Measurements from ENCODE around the gene PAX7. TPM values are rescaled to one million over a fixed set of nuclear protein-coding genes. Genes with fewer than 3 reads are reported as not detected.

Gene PAX7
- total and polyA plus RNA-seq, 9 donors, result not detected

DNA sequence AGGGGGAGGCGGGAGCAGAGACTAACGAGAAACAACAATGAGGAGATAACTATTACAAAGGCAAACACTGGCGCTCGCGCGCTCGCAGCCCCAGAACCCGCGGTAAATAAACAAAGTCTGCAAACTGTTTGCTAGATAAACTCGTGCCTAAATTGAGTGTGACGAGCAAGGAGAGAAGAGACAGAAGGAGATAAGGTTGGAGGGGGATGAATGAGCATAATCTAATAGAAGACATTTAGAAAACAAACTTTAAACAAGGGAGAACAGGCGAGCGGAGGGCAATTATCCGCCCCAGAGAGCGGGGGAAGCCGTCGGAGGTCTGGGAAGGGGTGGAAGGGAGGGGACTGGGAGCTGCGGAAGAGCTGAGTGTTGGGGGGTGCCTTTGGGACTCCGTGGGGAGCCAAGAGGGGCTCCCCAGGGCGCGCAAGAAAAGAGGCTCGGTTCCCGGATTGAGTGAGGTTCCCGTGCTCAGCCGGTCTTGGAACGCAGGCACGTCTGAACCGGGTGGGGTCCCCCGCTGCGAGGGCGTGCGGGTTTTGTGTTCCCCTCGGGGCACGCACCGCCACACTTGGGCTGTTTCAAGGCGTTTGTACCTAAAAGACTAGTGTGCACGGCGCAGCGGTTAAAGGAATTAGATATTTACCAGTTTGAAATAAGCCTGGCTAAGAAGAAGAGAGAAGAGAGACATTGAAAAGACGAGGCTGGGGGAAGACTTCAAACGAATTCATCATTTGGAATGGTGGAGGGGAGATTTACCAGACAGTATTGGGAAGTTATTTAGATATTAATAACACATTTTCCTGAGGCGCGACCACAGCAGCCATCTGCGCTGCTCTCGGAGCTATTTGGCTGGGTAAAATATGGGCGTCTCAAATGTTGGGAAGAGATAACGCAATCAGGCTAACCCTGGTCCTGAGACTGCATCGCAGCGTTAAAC, 10.6 kb downstream of the PAX7 start:
- Histone ChIP-seq H3K4me3 (no peak overlapping the region), H3K27ac (no peak overlapping the region), H3K27me3 (no peaks in the 10 kb centered on the region), H3K4me1 (ENCODE audit: insufficient read depth) (no peaks in the 10 kb centered on the region), H3K36me3 (no peaks in the 10 kb centered on the region), H3K9me3 (no peaks in the 10 kb centered on the region)
- DNase-seq, result no peak
- TF ChIP-seq POLR2A (IDR thresholded peaks at IDR 0.05) (no peak), CTCF (IDR thresholded peaks at IDR 0.05) (no peak)
- intact Hi-C loops (cut with DNase I), result no loop called here
- WGBS, 3 donors, result 3 to 5% (median 4%) methylated on average over 49 of the region's 49 CpGs

GRCh38 chr1:18642278-18643095, 11.8 kb downstream of the PAX7 start:
- H3K4me3 ChIP-seq, result no peak overlapping the region
- no peaks in the 10 kb centered on the region for H3K9me3 ChIP-seq
- intact Hi-C loops (cut with DNase I), result no loop called here
- H3K36me3 ChIP-seq, result no peaks in the 10 kb centered on the region
- no peak for DNase-seq
- 3 to 4% (median 4%) methylated on average over 22 of the region's 22 CpGs for WGBS, 3 donors
- no peaks in the 10 kb centered on the region for H3K27me3 ChIP-seq
- H3K4me1 ChIP-seq (ENCODE audit: insufficient read depth), result peaks cover 1% of the 10 kb centered on the region
- no peak overlapping the region for H3K27ac ChIP-seq
- no peak for TF ChIP-seq CTCF (IDR thresholded peaks at IDR 0.05)
- no peak for TF ChIP-seq POLR2A (IDR thresholded peaks at IDR 0.05)
- no peak for TF ChIP-seq EP300 (IDR thresholded peaks at IDR 0.05)

DNA sequence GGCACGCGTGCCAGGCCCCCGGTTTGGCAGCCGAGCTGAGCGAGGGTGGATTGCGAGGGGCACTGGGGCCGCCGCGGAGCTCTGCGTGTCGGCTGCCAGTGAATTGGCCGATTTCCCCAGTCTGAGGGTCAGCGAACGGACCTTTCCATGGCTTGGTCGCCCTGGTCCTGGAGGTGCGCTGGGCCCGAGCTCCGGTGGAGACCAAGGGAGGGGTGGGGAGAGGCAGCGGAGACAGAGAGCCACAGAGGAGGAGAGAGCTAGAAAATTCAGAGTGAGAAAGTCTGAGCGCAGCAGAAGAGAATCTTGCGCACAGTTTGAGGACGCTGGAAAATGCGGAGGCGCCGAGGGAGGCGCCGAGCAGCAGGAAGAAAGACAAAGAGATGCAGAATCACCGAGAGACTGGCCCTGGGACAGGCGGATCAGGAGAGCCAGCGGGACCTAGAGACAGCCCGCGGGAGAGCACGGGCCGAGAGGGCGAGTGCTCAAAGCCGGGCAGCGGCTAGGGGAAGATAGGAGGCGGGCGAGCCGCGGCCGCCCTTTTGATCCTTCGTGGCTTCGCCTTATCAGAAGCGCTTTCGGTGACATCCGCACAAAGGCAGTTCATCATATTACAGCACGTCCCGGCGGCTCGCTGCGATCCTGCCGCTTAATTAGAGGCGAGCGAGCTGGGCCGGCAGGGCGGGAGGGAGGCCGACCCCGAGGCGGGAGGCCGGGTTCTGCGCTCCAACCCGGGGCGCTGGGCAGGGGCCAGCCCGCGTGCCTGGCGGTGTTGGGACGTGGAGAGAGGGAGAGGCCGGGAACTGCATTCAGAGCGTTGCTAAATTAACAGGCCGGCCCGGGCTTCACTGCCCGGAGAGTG, 12.7 kb downstream of the PAX7 start:
- intact Hi-C loops (cut with DNase I), result no loop called here
- Histone ChIP-seq H3K36me3 (no peaks in the 10 kb centered on the region), H3K27me3 (no peaks in the 10 kb centered on the region), H3K4me3 (no peak overlapping the region), H3K9me3 (no peaks in the 10 kb centered on the region), H3K4me1 (ENCODE audit: insufficient read depth) (peaks cover 1% of the 10 kb centered on the region), H3K27ac (no peak overlapping the region)
- no peak for DNase-seq
- WGBS, 3 donors, result 1 to 2% (median 1%) methylated on average over 55 to 73 of the region's 73 CpGs
- no peak for TF ChIP-seq EP300 (IDR thresholded peaks at IDR 0.05)
- no peak for TF ChIP-seq CTCF (IDR thresholded peaks at IDR 0.05)
- no peak for TF ChIP-seq POLR2A (IDR thresholded peaks at IDR 0.05)

GRCh38 chr1:18644013-18644399, 13.4 kb downstream of the PAX7 start:
- TF ChIP-seq POLR2A (IDR thresholded peaks at IDR 0.05) (no peak), EP300 (IDR thresholded peaks at IDR 0.05) (no peak), CTCF (IDR thresholded peaks at IDR 0.05) (no peak)
- Histone ChIP-seq H3K27me3 (no peaks in the 10 kb centered on the region), H3K4me1 (ENCODE audit: insufficient read depth) (peaks cover 1% of the 10 kb centered on the region), H3K4me3 (no peak overlapping the region), H3K27ac (no peak overlapping the region), H3K36me3 (no peaks in the 10 kb centered on the region), H3K9me3 (no peaks in the 10 kb centered on the region)
- DNase-seq, result no peak
- WGBS, 3 donors, result 3 to 5% (median 4%) methylated on average over 22 of the region's 22 CpGs
- intact Hi-C loops (cut with DNase I), result no loop called here
